Epithelial cell of esophagus (primary cell): ENCODE measurements around the gene DNASE1L2.

Experiments
- DNase-seq: peaks from one replicate; pipeline ENCODE4 v3.0.0; 2010; ENCODE audit warnings: low read depth
- H3K4me3 ChIP-seq: 2 replicates; pipeline ENCODE4 v1.5.1; 2011; ENCODE audit warnings: mild to moderate bottlenecking, low read length, control low read depth
- CTCF ChIP-seq: IDR thresholded peaks from 2 replicates; pipeline ENCODE4 v1.5.1; 2011; ENCODE audit warnings: low read depth, mild to moderate bottlenecking, low read length, control low read depth, inconsistent platforms; ENCODE audit not compliant: insufficient read depth; ENCODE audit errors: missing control alignments

DNASE1L2 gene

DNA sequence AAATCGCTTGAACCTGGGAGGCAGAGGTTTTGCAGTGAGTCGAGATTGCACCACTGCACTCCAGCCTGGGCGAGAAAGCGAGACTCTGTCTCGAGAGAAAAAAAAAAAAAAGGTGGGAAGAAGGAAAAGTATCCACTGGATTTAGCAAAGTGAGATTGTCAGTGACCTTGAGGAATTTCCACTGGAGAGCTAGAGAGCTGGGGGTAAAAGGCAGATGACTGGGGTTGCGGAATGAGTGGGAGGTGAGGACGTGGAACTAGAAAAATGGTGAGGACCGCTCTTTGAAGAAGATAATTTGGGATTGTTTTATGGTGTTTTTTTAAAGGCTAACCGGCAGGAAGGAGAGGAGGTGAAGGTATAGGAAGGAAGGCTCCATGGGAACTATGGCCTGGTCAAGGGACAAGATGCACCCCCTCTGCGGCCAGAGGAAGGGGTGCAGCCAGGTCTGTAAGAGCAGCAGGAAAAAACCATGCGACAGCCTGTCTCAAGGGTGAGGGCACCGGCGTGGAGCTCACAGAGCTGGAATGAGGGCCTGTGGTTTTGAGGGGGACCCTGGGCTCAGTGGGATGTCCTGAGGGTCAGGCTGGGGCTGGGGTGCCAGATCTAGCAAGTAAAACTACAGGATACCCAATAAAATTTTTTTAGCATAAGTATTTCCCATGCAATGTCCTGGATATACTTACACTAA is 31.7 kb upstream of the DNASE1L2 start:
- H3K4me3 ChIP-seq, result peak overlapping the region; percentile 69
- no peak for DNase-seq
- no peak for TF ChIP-seq CTCF

- peak within 1 kb of the TSS; percentile 69 for H3K4me3 ChIP-seq
- peak; percentile 84 for DNase-seq
- no peak for TF ChIP-seq CTCF
Observed at GRCh38 chr16:2205104-2205966, 30.9 kb upstream of the DNASE1L2 start, which contains the start of gene MLST8. MLST8 (plus strand) TSS chr16:2205454; CDS start chr16:2206086, 632 bp downstream.

DNA sequence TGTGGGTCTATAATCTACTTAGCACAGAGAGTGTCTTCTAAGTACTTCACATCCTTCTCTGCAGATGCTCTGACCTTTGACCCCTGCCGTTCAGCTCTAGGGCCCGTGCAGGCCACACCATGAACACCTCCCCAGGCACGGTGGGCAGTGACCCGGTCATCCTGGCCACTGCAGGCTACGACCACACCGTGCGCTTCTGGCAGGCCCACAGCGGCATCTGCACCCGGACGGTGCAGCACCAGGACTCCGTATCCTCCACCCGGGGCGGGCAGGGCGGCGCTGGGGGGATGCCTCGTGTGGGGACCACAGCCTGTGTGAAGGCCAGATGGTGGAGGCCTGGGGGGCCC is 30.3 kb upstream of the DNASE1L2 start:
- no peak for TF ChIP-seq CTCF
- DNase-seq, result no peak
- H3K4me3 ChIP-seq, result peak overlapping the region; percentile 69

DNA sequence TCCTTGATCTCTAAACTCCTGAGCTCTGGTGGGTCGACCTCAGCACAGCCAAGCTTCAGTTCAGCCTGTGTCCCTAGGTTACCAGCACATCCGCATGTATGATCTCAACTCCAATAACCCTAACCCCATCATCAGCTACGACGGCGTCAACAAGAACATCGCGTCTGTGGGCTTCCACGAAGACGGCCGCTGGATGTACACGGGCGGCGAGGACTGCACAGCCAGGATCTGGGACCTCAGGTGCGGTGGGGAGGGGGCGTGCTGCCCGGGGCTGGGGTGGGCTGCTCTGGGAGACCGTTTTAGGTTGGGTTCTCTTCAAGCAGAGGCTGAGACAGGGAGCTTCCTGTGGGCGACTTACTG is 29.8 kb upstream of the DNASE1L2 start:
- peak overlapping the region; percentile 69 for H3K4me3 ChIP-seq
- no peak for DNase-seq
- no peak for TF ChIP-seq CTCF

DNA sequence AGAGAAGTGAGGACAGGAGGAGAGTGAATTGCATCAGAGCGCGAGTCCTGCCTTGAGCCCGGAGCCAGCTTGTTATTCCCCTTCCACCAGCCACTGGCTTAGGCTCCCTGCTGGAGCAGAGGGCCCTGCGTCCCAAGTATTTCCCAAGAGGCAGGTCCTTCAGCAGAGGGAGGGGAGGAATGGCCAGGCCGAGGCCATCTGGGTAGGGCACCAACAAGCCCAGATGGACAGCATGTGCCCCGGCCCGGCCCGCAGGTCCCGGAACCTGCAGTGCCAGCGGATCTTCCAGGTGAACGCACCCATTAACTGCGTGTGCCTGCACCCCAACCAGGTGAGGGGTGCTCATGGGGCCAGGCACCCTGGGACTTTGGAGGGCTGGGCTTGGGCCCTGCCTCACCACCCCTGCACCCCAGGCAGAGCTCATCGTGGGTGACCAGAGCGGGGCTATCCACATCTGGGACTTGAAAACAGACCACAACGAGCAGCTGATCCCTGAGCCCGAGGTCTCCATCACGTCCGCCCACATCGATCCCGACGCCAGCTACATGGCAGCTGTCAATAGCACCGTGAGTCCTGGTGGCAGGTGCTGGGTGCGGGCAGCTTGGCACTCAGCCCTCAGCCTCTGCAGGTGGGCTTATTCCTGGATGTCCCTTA is 29.3 kb upstream of the DNASE1L2 start:
- TF ChIP-seq CTCF, result no peak
- no peak for DNase-seq
- no peak overlapping the region for H3K4me3 ChIP-seq

DNA sequence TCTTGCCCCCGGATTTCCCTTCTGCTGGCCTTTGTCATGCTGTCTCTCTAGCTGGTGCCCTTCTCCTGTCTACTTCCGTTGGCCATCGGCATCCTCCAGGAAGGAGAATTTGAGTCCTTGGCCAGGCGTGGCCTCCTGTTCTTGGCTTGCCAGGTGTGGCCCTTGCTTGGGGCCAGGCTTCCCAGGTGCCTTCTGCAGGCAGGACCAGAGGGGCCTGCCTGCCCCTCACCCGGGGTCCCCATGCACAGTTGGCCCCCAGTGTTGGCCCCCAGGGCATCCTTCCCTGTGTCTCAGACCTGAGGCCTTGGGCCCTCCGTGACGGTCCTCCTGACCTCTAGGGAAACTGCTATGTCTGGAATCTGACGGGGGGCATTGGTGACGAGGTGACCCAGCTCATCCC is 28.4 kb upstream of the DNASE1L2 start:
- no peak overlapping the region for H3K4me3 ChIP-seq
- no peak for TF ChIP-seq CTCF
- no peak for DNase-seq
